ENCODE results near the gene KRTAP24-1.

Gene KRTAP24-1, protein sequence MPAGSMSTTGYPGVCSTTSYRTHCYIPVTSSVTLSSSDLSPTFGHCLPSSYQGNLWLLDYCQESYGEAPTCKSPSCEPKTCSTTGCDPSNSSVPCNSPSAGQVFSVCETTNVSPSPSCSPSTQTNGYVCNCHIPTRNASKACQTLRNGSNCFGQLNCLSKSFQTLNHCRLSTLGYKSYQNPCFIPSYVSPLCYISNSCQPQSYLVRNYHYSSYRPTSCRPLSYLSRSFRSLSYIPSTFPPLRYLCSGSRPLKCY

DNA sequence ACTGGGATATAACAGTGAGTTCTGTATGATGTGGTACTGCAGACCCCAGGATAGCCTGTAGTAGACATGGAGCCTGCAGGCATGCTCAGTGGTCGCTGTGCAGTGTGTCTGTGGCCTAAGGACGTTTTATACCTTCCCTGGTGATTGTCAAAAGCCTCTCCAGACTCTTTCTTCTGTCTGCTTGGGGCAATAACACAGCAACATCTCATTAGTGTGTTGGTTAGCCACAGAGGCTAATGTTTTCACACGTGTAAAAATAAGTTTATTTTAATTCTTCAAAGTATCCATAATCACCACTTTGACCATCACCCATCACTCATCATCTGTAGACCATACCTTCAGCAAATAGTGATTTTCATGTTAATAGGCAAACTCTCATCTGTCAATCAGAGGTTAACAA lies at the start of gene KRTAP24-1:
TSS of gene KRTAP24-1 (minus strand) at position 101 of the 400 bp plus-strand sequence. CDS start at position 83, 18 bp downstream.
- DNase-seq (ENCODE audit: low read depth) = no peak
- TF ChIP-seq, protein P1, sequence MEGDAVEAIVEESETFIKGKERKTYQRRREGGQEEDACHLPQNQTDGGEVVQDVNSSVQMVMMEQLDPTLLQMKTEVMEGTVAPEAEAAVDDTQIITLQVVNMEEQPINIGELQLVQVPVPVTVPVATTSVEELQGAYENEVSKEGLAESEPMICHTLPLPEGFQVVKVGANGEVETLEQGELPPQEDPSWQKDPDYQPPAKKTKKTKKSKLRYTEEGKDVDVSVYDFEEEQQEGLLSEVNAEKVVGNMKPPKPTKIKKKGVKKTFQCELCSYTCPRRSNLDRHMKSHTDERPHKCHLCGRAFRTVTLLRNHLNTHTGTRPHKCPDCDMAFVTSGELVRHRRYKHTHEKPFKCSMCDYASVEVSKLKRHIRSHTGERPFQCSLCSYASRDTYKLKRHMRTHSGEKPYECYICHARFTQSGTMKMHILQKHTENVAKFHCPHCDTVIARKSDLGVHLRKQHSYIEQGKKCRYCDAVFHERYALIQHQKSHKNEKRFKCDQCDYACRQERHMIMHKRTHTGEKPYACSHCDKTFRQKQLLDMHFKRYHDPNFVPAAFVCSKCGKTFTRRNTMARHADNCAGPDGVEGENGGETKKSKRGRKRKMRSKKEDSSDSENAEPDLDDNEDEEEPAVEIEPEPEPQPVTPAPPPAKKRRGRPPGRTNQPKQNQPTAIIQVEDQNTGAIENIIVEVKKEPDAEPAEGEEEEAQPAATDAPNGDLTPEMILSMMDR (IDR thresholded peaks at IDR 0.05; ENCODE audit: low read length, missing control alignments) = no peak
- H3K4me3 ChIP-seq (replicated peaks; ENCODE audit: low read depth, low read length) = no peak within 1 kb of the TSS

DNA sequence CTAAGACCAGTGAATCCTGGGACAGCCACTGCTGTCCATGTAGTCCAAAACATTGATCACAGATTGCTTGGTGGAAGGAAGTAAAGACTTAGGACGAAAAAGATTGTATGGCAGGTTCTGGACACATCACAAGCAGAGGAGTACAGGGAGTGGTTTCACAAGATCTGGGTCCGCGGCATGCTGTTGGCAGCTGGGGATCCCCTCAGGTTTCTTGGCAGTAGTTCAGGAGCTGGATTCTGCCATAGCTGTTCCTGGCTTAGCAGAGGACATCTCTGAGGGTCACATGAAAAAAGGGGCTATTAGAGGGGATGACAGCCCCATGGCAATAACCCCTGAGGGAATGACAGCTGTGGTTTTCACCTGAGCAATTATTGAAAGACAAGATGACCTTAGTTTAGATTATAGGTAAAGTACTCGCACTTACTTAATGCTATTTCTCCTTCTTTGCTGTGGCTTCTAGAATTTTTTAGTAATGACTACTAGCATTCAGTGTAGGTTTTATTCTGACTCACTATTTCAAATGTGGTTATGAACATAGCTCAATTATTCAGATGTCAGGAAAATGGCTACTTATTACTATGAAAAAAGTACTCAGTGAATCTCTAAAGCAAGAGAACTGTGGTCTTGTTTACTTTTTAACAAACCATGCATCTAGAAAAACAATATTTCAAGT lies 46.6 kb upstream of the KRTAP24-1 start:
- no peak overlapping the region for H3K4me3 ChIP-seq (replicated peaks; ENCODE audit: low read depth, low read length)
- no peak for DNase-seq (ENCODE audit: low read depth)

DNA sequence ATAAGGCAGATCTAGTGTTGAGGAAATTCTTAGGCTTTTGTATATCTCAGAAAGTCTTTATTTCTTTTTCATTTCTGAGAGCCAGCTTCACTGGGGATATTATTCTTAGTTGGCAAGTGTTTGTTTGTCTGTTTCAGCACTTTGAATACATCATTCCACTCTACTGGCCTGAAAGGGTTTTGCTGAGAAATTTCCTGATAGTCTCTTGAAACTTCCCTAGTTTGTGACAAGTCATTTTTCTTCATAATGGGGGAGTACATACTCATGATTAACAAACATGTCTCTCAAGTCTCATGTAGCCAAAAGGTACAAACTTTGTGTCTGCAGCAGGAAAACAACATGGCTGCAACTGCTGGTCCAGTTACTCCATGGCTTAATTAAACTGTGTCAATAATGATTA lies 43.6 kb upstream of the KRTAP24-1 start:
- TF ChIP-seq, protein P1 (IDR thresholded peaks at IDR 0.05; ENCODE audit: low read length, missing control alignments) = no peak
- no peak for DNase-seq (ENCODE audit: low read depth)
- no peak overlapping the region for H3K4me3 ChIP-seq (replicated peaks; ENCODE audit: low read depth, low read length)

More for the DNA sequence above, 46.6 kb upstream of the KRTAP24-1 start:
- TF ChIP-seq, protein P1 (IDR thresholded peaks at IDR 0.05; ENCODE audit: low read length, missing control alignments) = no peak

DNA sequence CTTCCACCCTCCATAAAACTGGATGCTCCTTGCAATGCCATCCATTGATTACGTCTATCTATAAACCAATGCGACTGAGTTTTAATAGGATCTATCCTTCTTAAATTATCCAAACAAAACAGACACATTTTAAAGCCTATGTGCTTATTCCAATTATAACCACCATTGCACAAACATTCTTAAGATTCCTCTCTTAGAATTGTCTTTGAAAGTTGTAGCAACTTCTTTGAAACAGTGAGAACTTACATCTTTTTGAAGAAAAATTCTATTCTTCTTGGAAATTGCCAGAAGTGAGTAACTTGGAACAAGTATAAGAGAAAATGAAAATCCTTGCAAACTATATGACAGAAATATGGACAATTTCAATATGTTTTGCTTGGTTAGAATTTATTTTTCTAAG lies 37.5 kb upstream of the KRTAP24-1 start, which contains the start of gene KRTAP26-1:
TSS of gene KRTAP26-1 (minus strand) at position 101 of the 400 bp plus-strand sequence. CDS start 280 bp downstream, outside the sequence.
- no peak for DNase-seq (ENCODE audit: low read depth)
- H3K4me3 ChIP-seq (replicated peaks; ENCODE audit: low read depth, low read length) = no peak within 1 kb of the TSS
- TF ChIP-seq, protein P1 (IDR thresholded peaks at IDR 0.05; ENCODE audit: low read length, missing control alignments) = no peak

DNA sequence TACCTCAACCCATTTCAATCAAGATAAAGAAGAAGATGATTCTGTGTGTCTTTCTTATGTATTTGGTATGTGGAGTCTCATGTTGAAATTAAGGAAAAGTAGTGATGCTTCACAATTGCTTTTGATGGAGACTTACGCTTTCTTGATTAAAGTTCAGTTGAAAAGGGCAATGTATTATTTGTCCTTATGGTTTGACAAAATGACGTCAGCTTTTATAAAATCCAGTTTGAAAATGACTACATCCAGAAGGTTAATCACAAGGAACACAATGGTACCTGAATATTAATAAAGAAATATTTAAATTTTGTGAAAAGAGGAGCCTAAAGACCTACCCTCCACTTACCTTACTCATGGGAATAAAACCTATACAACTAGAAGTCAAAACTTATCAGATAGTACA lies 33.0 kb upstream of the KRTAP24-1 start:
- no peak for DNase-seq (ENCODE audit: low read depth)
- H3K4me3 ChIP-seq (replicated peaks; ENCODE audit: low read depth, low read length) = no peak overlapping the region
- TF ChIP-seq, protein P1 (IDR thresholded peaks at IDR 0.05; ENCODE audit: low read length, missing control alignments) = no peak

DNA sequence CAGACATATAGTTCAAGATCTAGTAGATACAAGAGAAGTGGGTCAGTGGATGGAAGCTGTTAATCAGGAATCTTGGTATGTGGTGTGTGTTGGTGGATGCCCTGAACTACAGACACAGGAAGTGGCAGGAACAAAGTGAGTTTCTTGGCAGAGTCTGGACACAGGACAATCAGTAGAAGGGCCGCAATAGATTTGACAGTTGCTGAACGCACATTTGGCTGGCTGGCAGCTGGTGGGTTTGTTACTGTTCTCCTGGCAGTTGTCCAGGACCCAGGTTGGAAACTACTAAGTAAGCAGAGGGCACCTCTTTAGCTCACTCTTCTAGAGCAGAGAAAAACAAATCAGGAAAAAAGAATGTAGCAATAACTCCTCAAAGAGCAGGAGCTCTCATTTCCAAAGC lies 24.1 kb upstream of the KRTAP24-1 start:
- no peak for DNase-seq (ENCODE audit: low read depth)
- H3K4me3 ChIP-seq (replicated peaks; ENCODE audit: low read depth, low read length) = no peak overlapping the region
- TF ChIP-seq, protein P1 (IDR thresholded peaks at IDR 0.05; ENCODE audit: low read length, missing control alignments) = no peak

Data from fibroblast of pulmonary artery (primary cell).